ENCODE measurements around the gene NR1I2. TPM values are rescaled to one million over a fixed set of nuclear protein-coding genes. Genes with fewer than 3 reads are reported as not detected.

NR1I2 gene
- total RNA-seq (2014; rRNA removed; shearing (Covaris generic)) = not detected in 2 replicates

DNA sequence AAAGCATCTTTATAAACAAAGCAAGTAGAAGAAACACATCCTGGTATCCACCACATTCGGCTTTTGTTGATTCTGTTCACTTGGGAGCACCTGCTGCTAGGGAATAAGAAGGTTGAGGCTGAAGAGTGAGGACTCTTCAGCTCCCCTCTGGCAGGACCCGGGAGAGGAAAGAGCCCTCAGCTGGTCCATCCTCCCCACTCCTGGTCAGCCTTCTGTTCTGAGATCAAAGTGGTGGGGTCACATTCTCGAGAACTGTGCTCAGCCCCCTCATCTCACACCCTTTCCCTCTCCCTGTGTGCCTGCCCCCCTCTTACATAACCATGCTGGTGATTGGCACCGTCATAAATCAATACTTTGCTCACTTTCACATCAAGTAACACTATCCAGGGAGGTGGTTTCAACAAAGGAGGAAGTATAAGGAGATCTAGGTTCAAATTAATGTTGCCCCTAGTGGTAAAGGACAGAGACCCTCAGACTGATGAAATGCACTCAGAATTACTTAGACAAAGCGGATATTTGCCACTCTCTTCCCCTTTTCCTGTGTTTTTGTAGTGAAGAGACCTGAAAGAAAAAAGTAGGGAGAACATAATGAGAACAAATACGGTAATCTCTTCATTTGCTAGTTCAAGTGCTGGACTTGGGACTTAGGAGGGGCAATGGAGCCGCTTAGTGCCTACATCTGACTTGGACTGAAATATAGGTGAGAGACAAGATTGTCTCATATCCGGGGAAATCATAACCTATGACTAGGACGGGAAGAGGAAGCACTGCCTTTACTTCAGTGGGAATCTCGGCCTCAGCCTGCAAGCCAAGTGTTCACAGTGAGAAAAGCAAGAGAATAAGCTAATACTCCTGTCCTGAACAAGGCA is at the start of gene NR1I2:
NR1I2 (plus strand) TSS at position 772 of the 869 bp plus-strand sequence.
- DNase-seq (ENCODE audit: low spot score) = no peak

DNA sequence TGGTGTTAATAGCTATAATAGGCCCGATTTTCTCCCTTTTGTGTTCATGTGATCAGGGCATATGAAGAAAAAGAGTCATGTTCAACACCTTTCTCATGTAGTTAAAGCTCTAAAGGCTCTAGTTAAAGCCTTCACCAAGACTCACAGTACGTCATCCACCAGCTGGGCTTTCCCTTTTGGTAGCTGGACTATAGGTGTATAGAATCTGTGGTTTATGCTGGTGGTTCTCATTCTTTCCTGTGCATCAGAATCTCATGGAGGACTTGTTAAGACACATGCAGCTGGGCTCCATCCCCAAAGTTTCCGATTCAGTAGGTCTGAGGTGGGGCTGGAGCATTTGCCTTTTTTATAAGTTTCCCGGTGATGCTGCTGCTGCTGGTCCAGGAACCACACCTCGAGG is 48.1 kb upstream of the NR1I2 start:
- DNase-seq (ENCODE audit: low spot score) = no peak

DNA sequence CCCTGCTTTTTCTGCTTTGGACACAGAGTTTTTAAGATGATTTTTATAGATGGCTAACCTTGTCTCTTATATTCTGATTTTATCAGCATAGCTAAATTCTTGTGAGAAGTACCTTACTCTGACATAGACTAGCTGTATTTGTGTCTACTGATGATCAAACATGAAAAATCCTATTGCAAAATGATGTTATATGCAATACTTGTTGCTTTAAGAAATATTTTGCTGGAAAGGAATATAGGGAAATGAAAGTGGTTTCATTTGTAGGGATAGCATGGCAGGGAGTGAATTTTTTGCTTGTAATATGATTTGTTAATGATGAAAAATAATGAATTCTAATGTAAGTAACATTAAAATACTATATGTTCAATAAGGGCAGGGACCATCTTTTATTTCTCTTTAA is 43.2 kb upstream of the NR1I2 start:
- DNase-seq (ENCODE audit: low spot score) = no peak

GRCh38 chr3:119741657-119742590 is 40.0 kb upstream of the NR1I2 start:
- DNase-seq (ENCODE audit: low spot score) = no peak

DNA sequence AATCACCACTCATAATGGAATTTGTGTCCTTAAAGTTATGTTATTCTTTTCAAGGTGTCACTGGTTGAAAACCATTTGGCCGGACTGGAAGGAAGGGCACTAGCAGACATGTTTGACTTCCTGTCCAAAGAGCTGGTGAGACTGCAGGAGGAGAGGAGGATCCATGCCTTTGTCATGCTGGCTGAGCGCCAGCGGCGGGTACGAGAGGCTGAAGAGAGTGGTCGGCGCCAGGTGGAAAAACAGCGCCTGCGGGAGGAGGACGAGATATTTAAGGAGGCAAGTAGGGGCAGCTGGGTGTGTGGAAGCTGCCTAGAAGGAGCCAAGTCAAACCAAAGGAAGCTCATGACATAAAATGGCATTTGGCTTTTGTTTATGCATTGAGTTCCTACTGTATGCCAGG is 38.0 kb upstream of the NR1I2 start:
- no peak for DNase-seq (ENCODE audit: low spot score)

DNA sequence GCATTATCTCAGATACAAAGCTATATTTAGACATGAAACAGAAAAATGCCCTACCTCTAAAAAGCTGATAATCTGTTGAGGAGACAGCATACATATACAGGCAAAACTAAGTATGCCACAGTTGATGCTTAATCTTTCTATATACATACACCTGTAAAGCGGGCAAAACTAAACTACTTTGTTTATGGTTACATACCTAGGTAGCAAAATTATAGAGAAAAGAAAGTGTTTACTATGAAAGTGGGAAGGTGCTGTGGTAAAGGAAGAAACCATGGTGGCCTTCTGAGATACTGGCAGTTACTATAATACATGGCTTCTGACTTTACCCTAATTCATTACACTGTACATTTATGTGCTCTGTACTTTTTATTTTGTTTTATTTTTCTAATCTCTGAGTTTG is 36.0 kb upstream of the NR1I2 start:
- DNase-seq (ENCODE audit: low spot score) = no peak

DNA sequence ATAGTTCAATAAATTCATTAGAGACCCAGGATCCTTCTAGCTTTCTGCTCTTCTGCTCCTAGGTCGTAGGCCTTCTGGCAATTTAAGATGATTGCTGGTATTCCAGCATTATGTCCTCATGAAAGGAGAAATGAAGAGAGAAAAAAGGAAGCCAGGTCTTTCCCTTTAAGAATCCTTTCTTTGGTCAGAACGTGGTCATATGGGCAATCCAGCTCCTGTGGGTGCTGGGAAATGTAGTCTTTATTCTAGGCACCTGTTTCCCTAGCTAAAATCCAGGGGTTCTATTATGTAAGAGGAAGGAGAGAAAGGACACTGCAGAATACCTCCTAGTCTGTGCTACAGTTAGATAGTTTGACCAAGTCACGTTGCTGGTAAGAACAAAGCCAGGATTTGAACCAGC is 35.5 kb upstream of the NR1I2 start:
- no peak for DNase-seq (ENCODE audit: low spot score)

- DNase-seq (ENCODE audit: low spot score) = no peak
These were observed 34.5 kb upstream of the NR1I2 start for GRCh38 chr3:119747357-119747756.

DNA sequence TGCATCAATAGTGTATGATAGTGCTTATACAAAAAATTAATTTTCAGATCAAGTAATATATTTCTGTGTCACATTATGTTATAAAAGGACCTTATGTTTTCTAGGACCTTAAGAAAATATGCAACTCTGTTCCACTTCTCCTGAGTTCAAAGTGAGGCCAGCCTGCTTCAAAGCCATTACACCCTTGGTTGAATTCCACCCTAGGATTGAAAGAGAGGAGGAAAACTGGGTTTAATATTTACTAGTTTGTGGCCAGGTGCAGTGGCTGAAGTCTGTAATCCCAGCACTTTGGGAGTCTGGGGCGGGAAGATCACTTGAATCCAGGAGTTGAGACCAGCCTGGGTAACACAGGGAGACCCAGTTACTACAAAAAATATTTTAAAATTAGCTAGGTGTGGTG is 32.9 kb upstream of the NR1I2 start:
- DNase-seq (ENCODE audit: low spot score) = no peak

DNA sequence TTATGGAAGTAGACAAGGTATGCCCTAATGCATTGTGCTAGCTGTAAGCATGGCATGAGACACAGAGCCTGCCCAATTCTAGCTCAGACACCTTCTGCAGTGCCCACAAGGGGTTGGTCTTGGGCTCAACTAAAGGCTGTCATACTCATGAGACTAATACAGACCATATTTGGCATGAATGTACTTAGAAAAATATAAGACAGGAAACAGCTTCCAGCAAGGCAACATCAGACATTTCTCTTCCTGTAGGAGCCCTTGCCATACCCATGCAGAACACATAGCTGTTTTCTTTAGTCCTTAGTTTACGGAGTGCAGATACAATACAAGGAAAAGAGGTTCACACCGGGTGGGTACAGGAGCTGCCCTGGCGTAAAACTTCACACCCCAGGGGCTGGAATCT is 30.5 kb upstream of the NR1I2 start:
- DNase-seq (ENCODE audit: low spot score) = no peak

DNA sequence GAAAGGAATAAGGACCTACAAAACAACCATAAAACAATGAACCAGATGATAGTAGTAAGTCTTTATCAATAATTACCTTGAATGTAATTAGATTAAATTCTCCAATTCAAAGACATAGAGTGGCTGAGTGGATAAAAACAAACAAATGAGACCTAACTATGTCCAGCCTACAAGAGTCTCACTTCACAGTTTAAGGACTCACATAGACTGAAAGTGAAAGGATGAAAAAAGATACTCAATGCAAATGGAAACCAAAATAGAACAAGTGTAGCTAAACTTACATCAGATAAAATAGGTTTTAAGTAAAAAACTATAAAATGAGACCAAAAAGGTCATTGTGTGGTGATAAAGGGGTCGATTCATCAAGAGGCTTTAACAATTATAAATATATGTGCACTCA is 21.9 kb upstream of the NR1I2 start:
- no peak for DNase-seq (ENCODE audit: low spot score)

GRCh38 chr3:119762876-119763275 is 19.0 kb upstream of the NR1I2 start:
- DNase-seq (ENCODE audit: low spot score) = no peak

DNA sequence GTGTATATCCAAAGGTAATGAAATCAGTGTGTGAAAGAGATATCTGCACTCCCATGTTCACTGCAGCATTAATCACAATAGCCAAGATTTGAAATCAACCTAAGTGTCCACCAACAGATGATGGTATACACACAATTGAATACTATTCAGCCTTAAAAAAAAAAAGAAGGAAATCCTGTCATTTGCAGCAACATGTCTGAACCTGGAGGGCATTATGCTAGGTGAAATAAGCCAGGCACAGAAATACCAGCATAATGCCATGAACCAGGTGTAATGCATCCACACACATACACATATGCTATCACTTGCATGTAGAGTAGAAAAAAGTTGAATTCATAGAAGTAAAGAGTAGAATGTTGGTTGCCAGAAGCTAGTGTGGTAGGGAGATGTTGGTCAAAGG is 18.4 kb upstream of the NR1I2 start:
- no peak for DNase-seq (ENCODE audit: low spot score)

DNA sequence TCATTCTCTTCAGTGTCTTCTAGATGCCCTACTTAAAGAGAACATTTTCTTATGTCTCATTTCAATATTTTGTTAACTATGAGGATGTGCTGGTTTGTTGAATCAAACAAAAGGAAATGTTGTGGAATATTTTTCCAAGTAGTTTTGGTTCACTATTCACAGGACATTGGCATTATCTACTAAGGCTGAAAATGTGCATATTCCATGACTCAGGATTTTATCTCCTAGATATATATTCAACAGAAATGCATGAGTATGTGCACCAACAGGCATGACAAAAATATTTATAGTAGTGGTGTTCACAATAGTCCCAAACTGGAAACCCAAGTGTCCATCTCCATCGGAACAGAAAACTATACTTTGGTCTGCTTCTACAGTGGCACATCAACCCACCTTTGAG is 16.7 kb upstream of the NR1I2 start:
- no peak for DNase-seq (ENCODE audit: low spot score)

DNA sequence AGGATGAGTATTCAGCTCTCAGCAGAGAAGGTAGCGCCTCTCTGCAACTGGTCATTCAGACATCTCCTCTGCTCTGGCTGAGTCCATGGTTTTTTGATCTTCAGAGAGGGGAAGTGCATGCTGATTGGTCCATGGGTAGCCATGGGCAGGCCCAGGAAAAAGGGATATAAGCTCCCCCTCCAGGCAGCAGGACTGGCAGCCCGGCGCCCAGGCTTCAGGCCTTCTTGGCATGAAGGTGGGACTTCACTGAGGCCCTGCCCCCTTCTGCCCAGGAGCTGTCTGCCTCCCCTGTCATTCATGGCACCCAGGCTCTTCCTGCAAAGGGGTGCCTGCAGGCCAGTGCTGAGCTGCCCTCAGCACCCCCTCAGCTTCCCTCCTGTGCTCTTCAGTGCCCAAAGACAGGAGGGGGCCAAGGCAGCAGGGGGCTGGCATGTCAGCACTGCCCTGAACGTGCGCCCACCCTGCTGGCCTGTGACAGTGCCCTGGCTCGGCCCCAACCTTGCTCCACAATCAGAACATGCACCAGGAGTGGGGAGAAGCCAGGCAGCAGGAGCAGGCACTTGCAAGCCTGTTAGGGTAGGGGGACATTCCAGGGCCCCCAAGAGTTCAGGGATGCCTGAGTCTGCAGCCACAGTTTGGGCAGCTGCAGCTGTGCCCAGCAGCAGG is 13.8 kb upstream of the NR1I2 start:
- no peak for DNase-seq (ENCODE audit: low spot score)

- DNase-seq (ENCODE audit: low spot score) = no peak
These were observed 13.1 kb upstream of the NR1I2 start for GRCh38 chr3:119768668-119769393.

DNA sequence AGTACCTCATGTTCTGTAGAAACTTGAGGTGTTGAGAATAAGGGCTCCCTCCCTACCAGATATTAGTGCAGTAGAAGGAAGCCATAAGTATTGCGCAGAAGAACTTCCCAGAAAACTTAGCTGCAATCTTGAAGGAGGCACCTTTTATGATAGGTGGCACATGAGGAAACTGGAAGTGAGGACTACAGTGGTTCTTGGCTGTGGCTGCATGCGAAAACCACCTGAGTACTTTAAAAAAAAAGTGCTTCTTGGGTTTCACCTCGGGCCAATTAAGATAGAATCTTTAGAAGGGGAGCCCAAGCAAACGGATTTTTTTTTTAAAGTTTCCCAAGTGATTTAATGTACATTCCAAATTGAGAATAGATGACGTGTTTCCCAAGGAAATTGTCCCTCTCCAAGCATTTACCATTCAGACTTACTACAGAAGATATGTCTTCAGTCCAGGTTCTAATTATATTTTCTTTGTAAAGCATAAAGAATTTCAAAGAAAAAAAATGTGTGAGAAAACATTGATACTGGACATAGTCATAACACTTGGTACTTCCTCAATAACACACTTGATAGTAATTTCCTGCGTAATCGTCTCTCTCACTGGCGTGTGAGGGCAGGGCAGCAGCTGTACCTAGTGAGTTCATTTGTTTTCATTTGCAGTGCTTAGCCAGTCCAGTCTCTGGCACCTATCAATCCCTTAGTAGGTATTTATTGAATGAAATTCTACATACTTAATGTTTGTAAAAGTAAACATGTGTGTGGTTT is 12.3 kb upstream of the NR1I2 start:
- peak; percentile 70 for DNase-seq (ENCODE audit: low spot score)

GRCh38 chr3:119774444-119774843 is 7.5 kb upstream of the NR1I2 start:
- no peak for DNase-seq (ENCODE audit: low spot score)

- no peak for DNase-seq (ENCODE audit: low spot score)
These were observed 5.6 kb upstream of the NR1I2 start for GRCh38 chr3:119776304-119776703.

- DNase-seq (ENCODE audit: low spot score) = no peak
These were observed 3.7 kb upstream of the NR1I2 start for GRCh38 chr3:119778176-119778575.

GRCh38 chr3:119778811-119779210 is 3.1 kb upstream of the NR1I2 start:
- peak; percentile 10 for DNase-seq (ENCODE audit: low spot score)
